ENCODE results near the gene CHRNB1. TPM values are rescaled to one million over a fixed set of nuclear protein-coding genes. Genes with fewer than 3 reads are reported as not detected.

The CHRNB1 gene
- polyA plus RNA-seq, 1 donor from 2014 or later, result 18.2 TPM

- no peaks in the 10 kb centered on the region for H3K9me2 ChIP-seq (ENCODE audit: insufficient read depth, low read length)
- H3K36me3 ChIP-seq (ENCODE audit: insufficient read depth, low read length), result no peaks in the 10 kb centered on the region
- H3K9ac ChIP-seq (ENCODE audit: low read length), result peak overlapping the region; percentile 97
- no peak overlapping the region for H3K4me2 ChIP-seq (ENCODE audit: low read length)
- no peaks in the 10 kb centered on the region for H3K79me2 ChIP-seq (replicated peaks; ENCODE audit: insufficient read depth, low read length)
- H2AFZ ChIP-seq (ENCODE audit: low read depth, low read length), result no peak overlapping the region
- peaks cover 43% of the 10 kb centered on the region for H3K27me3 ChIP-seq (ENCODE audit: insufficient read depth, low read depth, low read length)
- H3K9me3 ChIP-seq (ENCODE audit: low read length), result no peaks in the 10 kb centered on the region
- H3K4me3 ChIP-seq (ENCODE audit: low read length), result peak overlapping the region; percentile 85
- H3F3A ChIP-seq (ENCODE audit: insufficient read depth, low read length, poor library complexity, severe bottlenecking), result peaks cover 4% of the 10 kb centered on the region
- TF ChIP-seq RAD21 (conservative IDR thresholded peaks at IDR 0.05) (peak; percentile 85), SMC3 (conservative IDR thresholded peaks at IDR 0.05; ENCODE audit: poor library complexity) (peak; percentile 89), POLR2AphosphoS5 (IDR thresholded peaks at IDR 0.05) (peak; percentile 38), TAF1 (IDR thresholded peaks at IDR 0.05; ENCODE audit: low read depth) (no peak), EZH2 (IDR thresholded peaks at IDR 0.05; ENCODE audit: borderline replicate concordance, insufficient read depth, low read length, poor library complexity, severe bottlenecking) (no peak), EP300 (conservative IDR thresholded peaks at IDR 0.05; ENCODE audit: poor library complexity, severe bottlenecking) (no peak), MXI1 (conservative IDR thresholded peaks at IDR 0.05; ENCODE audit: poor library complexity, severe bottlenecking) (peak; percentile 83)
- TF ChIP-seq, protein P1, sequence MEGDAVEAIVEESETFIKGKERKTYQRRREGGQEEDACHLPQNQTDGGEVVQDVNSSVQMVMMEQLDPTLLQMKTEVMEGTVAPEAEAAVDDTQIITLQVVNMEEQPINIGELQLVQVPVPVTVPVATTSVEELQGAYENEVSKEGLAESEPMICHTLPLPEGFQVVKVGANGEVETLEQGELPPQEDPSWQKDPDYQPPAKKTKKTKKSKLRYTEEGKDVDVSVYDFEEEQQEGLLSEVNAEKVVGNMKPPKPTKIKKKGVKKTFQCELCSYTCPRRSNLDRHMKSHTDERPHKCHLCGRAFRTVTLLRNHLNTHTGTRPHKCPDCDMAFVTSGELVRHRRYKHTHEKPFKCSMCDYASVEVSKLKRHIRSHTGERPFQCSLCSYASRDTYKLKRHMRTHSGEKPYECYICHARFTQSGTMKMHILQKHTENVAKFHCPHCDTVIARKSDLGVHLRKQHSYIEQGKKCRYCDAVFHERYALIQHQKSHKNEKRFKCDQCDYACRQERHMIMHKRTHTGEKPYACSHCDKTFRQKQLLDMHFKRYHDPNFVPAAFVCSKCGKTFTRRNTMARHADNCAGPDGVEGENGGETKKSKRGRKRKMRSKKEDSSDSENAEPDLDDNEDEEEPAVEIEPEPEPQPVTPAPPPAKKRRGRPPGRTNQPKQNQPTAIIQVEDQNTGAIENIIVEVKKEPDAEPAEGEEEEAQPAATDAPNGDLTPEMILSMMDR (IDR thresholded peaks at IDR 0.05; ENCODE audit: poor library complexity, severe bottlenecking), result peak; percentile 97
- TF ChIP-seq, protein P2, sequence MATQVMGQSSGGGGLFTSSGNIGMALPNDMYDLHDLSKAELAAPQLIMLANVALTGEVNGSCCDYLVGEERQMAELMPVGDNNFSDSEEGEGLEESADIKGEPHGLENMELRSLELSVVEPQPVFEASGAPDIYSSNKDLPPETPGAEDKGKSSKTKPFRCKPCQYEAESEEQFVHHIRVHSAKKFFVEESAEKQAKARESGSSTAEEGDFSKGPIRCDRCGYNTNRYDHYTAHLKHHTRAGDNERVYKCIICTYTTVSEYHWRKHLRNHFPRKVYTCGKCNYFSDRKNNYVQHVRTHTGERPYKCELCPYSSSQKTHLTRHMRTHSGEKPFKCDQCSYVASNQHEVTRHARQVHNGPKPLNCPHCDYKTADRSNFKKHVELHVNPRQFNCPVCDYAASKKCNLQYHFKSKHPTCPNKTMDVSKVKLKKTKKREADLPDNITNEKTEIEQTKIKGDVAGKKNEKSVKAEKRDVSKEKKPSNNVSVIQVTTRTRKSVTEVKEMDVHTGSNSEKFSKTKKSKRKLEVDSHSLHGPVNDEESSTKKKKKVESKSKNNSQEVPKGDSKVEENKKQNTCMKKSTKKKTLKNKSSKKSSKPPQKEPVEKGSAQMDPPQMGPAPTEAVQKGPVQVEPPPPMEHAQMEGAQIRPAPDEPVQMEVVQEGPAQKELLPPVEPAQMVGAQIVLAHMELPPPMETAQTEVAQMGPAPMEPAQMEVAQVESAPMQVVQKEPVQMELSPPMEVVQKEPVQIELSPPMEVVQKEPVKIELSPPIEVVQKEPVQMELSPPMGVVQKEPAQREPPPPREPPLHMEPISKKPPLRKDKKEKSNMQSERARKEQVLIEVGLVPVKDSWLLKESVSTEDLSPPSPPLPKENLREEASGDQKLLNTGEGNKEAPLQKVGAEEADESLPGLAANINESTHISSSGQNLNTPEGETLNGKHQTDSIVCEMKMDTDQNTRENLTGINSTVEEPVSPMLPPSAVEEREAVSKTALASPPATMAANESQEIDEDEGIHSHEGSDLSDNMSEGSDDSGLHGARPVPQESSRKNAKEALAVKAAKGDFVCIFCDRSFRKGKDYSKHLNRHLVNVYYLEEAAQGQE (IDR thresholded peaks at IDR 0.05; ENCODE audit: borderline replicate concordance), result no peak
- H4K20me1 ChIP-seq (ENCODE audit: insufficient read depth), result no peaks in the 10 kb centered on the region
- H3K27ac ChIP-seq (ENCODE audit: low read length), result peak overlapping the region; percentile 24
These were observed 8.1 kb upstream of the CHRNB1 start for GRCh38 chr17:7436556-7437368.

DNA sequence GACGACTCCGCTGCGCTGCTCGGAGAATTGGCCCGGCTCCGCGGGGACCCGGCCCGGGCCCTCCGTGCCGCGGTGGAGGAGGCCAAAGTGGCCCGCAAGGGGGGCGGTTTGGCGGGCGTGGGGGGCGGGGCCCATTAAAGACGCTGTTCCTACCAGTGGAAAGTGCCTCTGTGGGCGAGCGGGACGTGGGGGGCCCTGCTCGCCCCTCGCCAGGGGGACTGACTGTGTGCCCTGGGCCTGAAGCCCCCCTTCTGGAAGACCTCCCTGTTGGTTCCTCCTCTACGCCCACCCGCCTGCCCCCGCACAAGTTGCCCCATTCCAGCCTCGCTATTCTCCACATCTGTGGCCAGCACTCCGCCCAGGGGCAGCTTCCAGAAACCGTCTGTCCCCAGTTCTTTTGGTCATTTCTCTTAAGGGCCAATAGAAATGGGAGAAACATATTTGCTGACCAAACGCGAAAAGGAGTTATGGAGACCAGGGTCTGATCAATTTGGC is 7.4 kb upstream of the CHRNB1 start:
- Histone ChIP-seq H3K9me2 (ENCODE audit: insufficient read depth, low read length) (no peaks in the 10 kb centered on the region), H3K4me3 (ENCODE audit: low read length) (peak overlapping the region; percentile 85), H3K4me2 (ENCODE audit: low read length) (no peak overlapping the region), H3F3A (ENCODE audit: insufficient read depth, low read length, poor library complexity, severe bottlenecking) (peaks cover 4% of the 10 kb centered on the region), H3K27me3 (ENCODE audit: insufficient read depth, low read depth, low read length) (peaks cover 43% of the 10 kb centered on the region), H3K79me2 (replicated peaks; ENCODE audit: insufficient read depth, low read length) (no peaks in the 10 kb centered on the region), H3K27ac (ENCODE audit: low read length) (no peak overlapping the region), H4K20me1 (ENCODE audit: insufficient read depth) (no peaks in the 10 kb centered on the region), H3K36me3 (ENCODE audit: insufficient read depth, low read length) (no peaks in the 10 kb centered on the region), H3K9ac (ENCODE audit: low read length) (peak overlapping the region; percentile 97), H2AFZ (ENCODE audit: low read depth, low read length) (no peak overlapping the region), H3K9me3 (ENCODE audit: low read length) (no peaks in the 10 kb centered on the region)
- TF ChIP-seq TAF1 (IDR thresholded peaks at IDR 0.05; ENCODE audit: low read depth), result no peak
- no peak for TF ChIP-seq MXI1 (conservative IDR thresholded peaks at IDR 0.05; ENCODE audit: poor library complexity, severe bottlenecking)
- TF ChIP-seq RAD21 (conservative IDR thresholded peaks at IDR 0.05), result no peak
- TF ChIP-seq SMC3 (conservative IDR thresholded peaks at IDR 0.05; ENCODE audit: poor library complexity), result peak; percentile 7
